ENCODE measurements around the gene TSSK2. TPM values are rescaled to one million over a fixed set of nuclear protein-coding genes. Genes with fewer than 3 reads are reported as not detected.

Gene TSSK2
- total RNA-seq, 2 experiments from 2014 or later: not detected

DNA sequence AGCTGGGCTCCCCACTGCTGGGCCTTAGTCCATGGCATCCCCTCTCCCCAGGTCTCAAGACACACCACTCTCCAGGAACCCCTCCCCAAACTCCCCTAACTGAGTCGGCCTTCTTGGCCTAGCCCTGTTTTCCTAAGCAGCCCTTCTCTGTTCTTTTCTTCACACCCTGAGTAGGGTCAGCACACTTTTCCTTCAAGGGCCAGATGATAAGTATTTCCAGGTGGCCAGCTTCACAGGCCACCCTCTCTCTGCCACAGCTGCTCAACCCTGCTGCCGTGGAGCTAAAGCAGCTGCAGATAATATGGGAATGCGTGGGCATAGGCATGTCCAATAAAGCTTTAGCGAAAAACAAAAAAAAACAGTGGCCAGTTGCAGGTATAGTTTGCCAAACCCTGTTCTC is 33.0 kb upstream of the TSSK2 start:
- intact Hi-C loops (cut with micrococcal nuclease; ENCODE audit: unreplicated experiment): no loop called here
- no peak for DNase-seq (ENCODE audit: low spot score)
- H3K4me2 ChIP-seq (ENCODE audit: low read length): no peak overlapping the region
- POLR2A ChIA-PET: interaction anchor here (0.6 to 1.7 kb wide), 3 partner anchors 13 to 76 kb away, joined by 3 to 4 read pairs (median 4); partner anchors contain the start of gene ESS2
- H3K9me3 ChIP-seq (ENCODE audit: low read length): no peaks in the 10 kb centered on the region
- H3K27ac ChIP-seq (ENCODE audit: low read depth, low read length, poor library complexity, severe bottlenecking): no peak overlapping the region
- CTCF ChIA-PET (ENCODE audit: unreplicated experiment): no interaction called here
- H3K79me2 ChIP-seq (ENCODE audit: insufficient read depth, low read depth, low read length): peaks cover 23% of the 10 kb centered on the region; the same call in 1 of the 2 replicates
- no peaks in the 10 kb centered on the region for H3K9me2 ChIP-seq (ENCODE audit: insufficient read depth, low read length)
- no TSS peak for BruUV-seq (replicated peaks)
- no peak overlapping the region for H2AFZ ChIP-seq (ENCODE audit: low read length)
- no peak overlapping the region for H3K4me3 ChIP-seq (ENCODE audit: low read depth, low read length, poor library complexity, severe bottlenecking)
- no peaks in the 10 kb centered on the region for H3K4me1 ChIP-seq (ENCODE audit: insufficient read depth, low read length, poor library complexity, severe bottlenecking)
- TF ChIP-seq EZH2phosphoT487 (IDR thresholded peaks at IDR 0.05; ENCODE audit: borderline replicate concordance, low read depth, low read length): no peak
- TF ChIP-seq, protein P1, sequence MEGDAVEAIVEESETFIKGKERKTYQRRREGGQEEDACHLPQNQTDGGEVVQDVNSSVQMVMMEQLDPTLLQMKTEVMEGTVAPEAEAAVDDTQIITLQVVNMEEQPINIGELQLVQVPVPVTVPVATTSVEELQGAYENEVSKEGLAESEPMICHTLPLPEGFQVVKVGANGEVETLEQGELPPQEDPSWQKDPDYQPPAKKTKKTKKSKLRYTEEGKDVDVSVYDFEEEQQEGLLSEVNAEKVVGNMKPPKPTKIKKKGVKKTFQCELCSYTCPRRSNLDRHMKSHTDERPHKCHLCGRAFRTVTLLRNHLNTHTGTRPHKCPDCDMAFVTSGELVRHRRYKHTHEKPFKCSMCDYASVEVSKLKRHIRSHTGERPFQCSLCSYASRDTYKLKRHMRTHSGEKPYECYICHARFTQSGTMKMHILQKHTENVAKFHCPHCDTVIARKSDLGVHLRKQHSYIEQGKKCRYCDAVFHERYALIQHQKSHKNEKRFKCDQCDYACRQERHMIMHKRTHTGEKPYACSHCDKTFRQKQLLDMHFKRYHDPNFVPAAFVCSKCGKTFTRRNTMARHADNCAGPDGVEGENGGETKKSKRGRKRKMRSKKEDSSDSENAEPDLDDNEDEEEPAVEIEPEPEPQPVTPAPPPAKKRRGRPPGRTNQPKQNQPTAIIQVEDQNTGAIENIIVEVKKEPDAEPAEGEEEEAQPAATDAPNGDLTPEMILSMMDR (conservative IDR thresholded peaks at IDR 0.05; ENCODE audit: low read length): no peak
- peaks cover 3% of the 10 kb centered on the region; the same call in 1 of the 2 replicates for H4K20me1 ChIP-seq (ENCODE audit: insufficient read depth, low read length)
- H3K36me3 ChIP-seq (ENCODE audit: insufficient read depth, low read length): peaks cover 30% of the 10 kb centered on the region

DNA sequence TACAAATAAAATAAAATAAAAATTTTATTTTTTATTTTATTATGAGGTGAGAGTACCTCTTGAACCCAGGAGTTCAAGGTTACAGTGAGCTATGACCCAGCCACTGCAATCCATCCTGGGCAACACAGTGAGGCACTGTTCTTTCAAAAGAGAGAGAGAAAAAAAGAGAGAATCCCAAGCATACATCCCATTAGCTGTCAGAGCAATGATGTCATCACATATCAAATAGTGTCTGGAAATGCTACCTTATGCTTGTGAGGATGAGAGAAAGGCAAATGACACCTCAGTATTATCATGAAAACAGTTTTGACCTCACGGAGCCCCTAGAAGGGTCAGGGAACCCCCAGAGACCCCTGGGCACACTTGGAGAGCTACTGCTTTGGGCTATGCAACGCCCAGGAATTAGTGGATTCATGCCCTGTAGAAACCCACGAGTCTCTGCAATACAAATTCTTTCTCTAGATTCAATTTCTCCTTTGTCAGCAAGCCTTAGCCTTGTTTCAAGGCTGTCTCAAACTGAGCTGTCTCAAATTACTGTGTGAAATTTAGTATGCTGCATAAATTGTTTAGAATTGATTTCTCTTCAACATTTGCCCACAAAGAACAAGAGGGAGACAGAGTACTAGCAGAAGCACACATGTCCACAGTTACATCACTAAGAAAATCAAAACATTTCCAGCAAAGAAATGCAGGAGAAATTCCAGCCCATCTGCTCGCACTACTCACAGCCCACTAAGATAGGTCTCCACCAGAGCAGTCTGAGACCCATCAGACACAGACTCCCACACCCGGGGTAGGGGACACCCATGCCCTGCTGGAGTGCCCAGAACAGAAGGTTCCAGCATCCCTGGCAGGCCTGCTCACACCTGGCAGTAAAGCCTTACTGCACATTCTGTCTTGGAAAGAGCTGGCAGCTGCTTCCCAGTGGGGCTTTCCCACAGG is 27.0 kb upstream of the TSSK2 start:
- BruUV-seq (replicated peaks): no TSS peak

More for the DNA sequence above, 27.0 kb upstream of the TSSK2 start:
- POLR2A ChIA-PET: interaction anchor here (0.6 to 0.7 kb wide), 3 partner anchors 10 to 389 kb away, joined by 4 to 6 read pairs (median 4); no protein-coding TSS in a partner anchor
- Histone ChIP-seq H3K4me1 (ENCODE audit: insufficient read depth, low read length, poor library complexity, severe bottlenecking) (peaks cover 4% of the 10 kb centered on the region), H3K9me3 (ENCODE audit: low read length) (no peaks in the 10 kb centered on the region), H3K4me3 (ENCODE audit: low read depth, low read length, poor library complexity, severe bottlenecking) (no peak overlapping the region), H3K27ac (ENCODE audit: low read depth, low read length, poor library complexity, severe bottlenecking) (no peak overlapping the region), H3K79me2 (ENCODE audit: insufficient read depth, low read depth, low read length) (peaks cover 63% of the 10 kb centered on the region), H4K20me1 (ENCODE audit: insufficient read depth, low read length) (peaks cover 19% of the 10 kb centered on the region), H3K4me2 (ENCODE audit: low read length) (no peak overlapping the region), H2AFZ (ENCODE audit: low read length) (no peak overlapping the region), H3K9me2 (ENCODE audit: insufficient read depth, low read length) (no peaks in the 10 kb centered on the region), H3K36me3 (ENCODE audit: insufficient read depth, low read length) (peaks cover 30% of the 10 kb centered on the region)
- CTCF ChIA-PET (ENCODE audit: unreplicated experiment): no interaction called here
- no peak for DNase-seq (ENCODE audit: low spot score)
- intact Hi-C loops (cut with micrococcal nuclease; ENCODE audit: unreplicated experiment): no loop called here
- TF ChIP-seq, protein P1 (conservative IDR thresholded peaks at IDR 0.05; ENCODE audit: low read length): no peak
- TF ChIP-seq EZH2phosphoT487 (IDR thresholded peaks at IDR 0.05; ENCODE audit: borderline replicate concordance, low read depth, low read length): no peak
